Femur (tissue), 1 donor: ENCODE measurements around the gene NINJ1.

Experiments used
- DNase-seq: peaks from one replicate; pipeline ENCODE4 v3.0.0-alpha.2; 2017

Gene NINJ1

GRCh38 chr9:93132287-93132927 lies 1.6 kb downstream of the NINJ1 start:
- DNase-seq = peak; percentile 77

GRCh38 chr9:93131599-93132286 lies 2.3 kb downstream of the NINJ1 start:
- no peak for DNase-seq

GRCh38 chr9:93130861-93131481 lies 3.1 kb downstream of the NINJ1 start:
- peak; percentile 72 for DNase-seq

GRCh38 chr9:93129691-93130500 lies 4.2 kb downstream of the NINJ1 start:
- peak; percentile 23 for DNase-seq

GRCh38 chr9:93129286-93129685 lies 4.8 kb downstream of the NINJ1 start:
- peak; percentile 46 for DNase-seq

GRCh38 chr9:93128715-93129224 lies 5.3 kb downstream of the NINJ1 start:
- peak; percentile 12 for DNase-seq

GRCh38 chr9:93128011-93128714 lies 5.9 kb downstream of the NINJ1 start:
- DNase-seq = peak; percentile 15

GRCh38 chr9:93127395-93127911 lies 6.6 kb downstream of the NINJ1 start:
- DNase-seq = peak; percentile 78

GRCh38 chr9:93126825-93127368 lies 7.2 kb downstream of the NINJ1 start:
- peak; percentile 83 for DNase-seq

- DNase-seq = peak; percentile 21
Measured at GRCh38 chr9:93126151-93126781, 7.8 kb downstream of the NINJ1 start.

GRCh38 chr9:93125331-93125894 lies 8.6 kb downstream of the NINJ1 start:
- DNase-seq = no peak

GRCh38 chr9:93124793-93125192 lies 9.3 kb downstream of the NINJ1 start:
- DNase-seq = peak; percentile 22

GRCh38 chr9:93123561-93124283 lies 10.3 kb downstream of the NINJ1 start:
- DNase-seq = peak; percentile 16

GRCh38 chr9:93122721-93123221 lies 11.3 kb downstream of the NINJ1 start:
- DNase-seq = peak; percentile 26

- peak; percentile 18 for DNase-seq
Measured at GRCh38 chr9:93121316-93122241, 12.5 kb downstream of the NINJ1 start.

GRCh38 chr9:93120846-93121315 lies 13.2 kb downstream of the NINJ1 start:
- DNase-seq = peak; percentile 20

- peak; percentile 89 for DNase-seq
Measured at GRCh38 chr9:93119953-93120845, 13.9 kb downstream of the NINJ1 start.

- DNase-seq = no peak
Measured at GRCh38 chr9:93119703-93119952, 14.4 kb downstream of the NINJ1 start.
